Esophagus muscularis mucosa (tissue), 4 donors: ENCODE results near the gene ZWILCH. TPM values are rescaled to one million over a fixed set of nuclear protein-coding genes. Genes with fewer than 3 reads are reported as not detected.
"Not testable (repeated sequence)": the region's sequence is repeated elsewhere in the genome, so short reads cannot be mapped to it uniquely, and the experiment has no call there.

ENCODE experiments used
- DNase-seq: peaks from one replicate; pipeline ENCODE4 v3.0.0-alpha.2; 2017; ENCODE audit errors: extremely low spot score
- H3K27ac ChIP-seq, 4 donors: fragments of 200-600 bp; sonication (generic); replicated peaks in 1 of 4; 1 replicate in 3 of 4; 2 replicates in 1 of 4; pipeline ENCODE4 v1.5.1; 2016 to 2019; ENCODE audit warnings: mild to moderate bottlenecking in 1 of 4
- H3K27me3 ChIP-seq, 4 donors: fragments of 200-600 bp; sonication (generic); one replicate each; pipeline versions ENCODE4 v1.5.1 to v1.6.0; 2016 to 2019
- H3K36me3 ChIP-seq, 4 donors: fragments of 200-600 bp; sonication (generic); one replicate each; pipeline ENCODE4 v1.5.1; 2016 to 2019
- H3K4me1 ChIP-seq, 4 donors: fragments of 200-600 bp; sonication (generic); one replicate each; pipeline ENCODE4 v1.5.1; 2016 to 2019
- H3K4me3 ChIP-seq, 4 donors: fragments of 200-600 bp; sonication (generic); 1 replicate in 2 of 4; 2 replicates in 2 of 4; pipeline ENCODE4 v1.5.1; 2016 to 2019; ENCODE audit warnings: mild to moderate bottlenecking in 4 of 4, moderate library complexity in 1 of 4
- H3K9me3 ChIP-seq, 4 donors: fragments of 200-600 bp; sonication (generic); 1 replicate in 3 of 4; 2 replicates in 1 of 4; pipeline ENCODE4 v1.5.1; 2016 to 2019
- CTCF ChIP-seq, 3 experiments: fragments of 200-600 bp in 2 of 3; fragments of 450-650 bp in 1 of 3; sonication (generic) in 2 of 3; IDR thresholded peaks; one replicate each; pipeline ENCODE4 v1.5.1; 2017 to 2019; ENCODE audit warnings: antibody characterized with exemption in 3 of 3, mild to moderate bottlenecking in 2 of 3, moderate library complexity in 1 of 3
- EP300 ChIP-seq: sonication (generic); formaldehyde crosslinking; IDR thresholded peaks from one replicate; pipeline ENCODE4 v1.6.1; 2017; ENCODE audit warnings: antibody characterized with exemption
- POLR2A ChIP-seq: fragments of 450-650 bp; IDR thresholded peaks from one replicate; pipeline ENCODE4 v1.6.1; 2017; ENCODE audit warnings: antibody characterized with exemption, moderate library complexity, mild to moderate bottlenecking, low read depth
- POLR2AphosphoS5 ChIP-seq, 2 donors: sonication (generic); formaldehyde crosslinking; IDR thresholded peaks; one replicate each; pipeline ENCODE4 v1.6.1; 2017; ENCODE audit warnings: antibody characterized with exemption in 2 of 2
- WGBS: methylation state at CpG from one replicate; pipeline ENCODE4 v1.1.5; 2018; 5-methylcytosine and 5-hydroxymethylcytosine counted together
- intact Hi-C: fragments of 100-400 bp; cut with DNase I; formaldehyde crosslinking; loops from one replicate; pipeline ENCODE4 v1.15.1; 2023
- total RNA-seq, 4 donors: library from RNA; depleted of rRNA; stranded (reverse); fragments of >200 nt; gene quantifications; one replicate each; pipeline versions ENCODE4 v1.1.0 to v1.2.1, GENCODE V29; 2016

Gene ZWILCH
- total RNA-seq, 4 donors from 2014 or later, result 2.1 to 3.3 (median 2.4) TPM

DNA sequence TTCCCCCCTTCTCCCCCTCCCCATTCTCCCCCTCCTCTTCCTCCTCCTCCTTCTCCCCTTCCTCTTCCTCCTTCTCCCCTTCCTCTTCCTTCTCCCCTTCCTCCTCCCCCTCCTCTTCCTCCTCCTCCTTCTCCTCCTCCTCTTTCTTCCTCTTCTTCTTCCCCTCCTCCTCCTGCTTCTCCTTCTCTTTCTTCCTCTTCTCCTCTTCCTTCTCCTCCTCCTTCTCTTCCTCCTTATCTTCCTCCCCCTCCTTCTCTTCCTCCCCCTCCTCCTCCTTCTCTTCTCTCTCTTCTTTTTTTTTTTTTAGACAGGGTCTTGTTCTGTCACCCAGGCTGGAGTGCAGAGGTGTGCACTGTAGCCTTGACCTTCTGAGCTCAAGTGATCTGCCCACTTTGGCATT is 81.9 kb downstream of the ZWILCH start:
- H3K27me3 ChIP-seq, result peaks cover 0 to 28% (median 0%) of the 10 kb centered on the region in 4 donors
- H3K27ac ChIP-seq, result no peak overlapping the region
- DNase-seq, result no peak
- H3K4me3 ChIP-seq, result no peak overlapping the region
- intact Hi-C loops, result no loop called here
- H3K9me3 ChIP-seq, result no peaks in the 10 kb centered on the region
- no peaks in the 10 kb centered on the region for H3K36me3 ChIP-seq
- no peak for TF ChIP-seq EP300
- TF ChIP-seq POLR2A, result no peak
- TF ChIP-seq POLR2AphosphoS5 (IDR thresholded peaks at IDR 0.05), result no peak
- no peak for TF ChIP-seq CTCF (IDR thresholded peaks at IDR 0.05)
- peaks cover 0 to 7% (median 0%) of the 10 kb centered on the region in 4 donors for H3K4me1 ChIP-seq

DNA sequence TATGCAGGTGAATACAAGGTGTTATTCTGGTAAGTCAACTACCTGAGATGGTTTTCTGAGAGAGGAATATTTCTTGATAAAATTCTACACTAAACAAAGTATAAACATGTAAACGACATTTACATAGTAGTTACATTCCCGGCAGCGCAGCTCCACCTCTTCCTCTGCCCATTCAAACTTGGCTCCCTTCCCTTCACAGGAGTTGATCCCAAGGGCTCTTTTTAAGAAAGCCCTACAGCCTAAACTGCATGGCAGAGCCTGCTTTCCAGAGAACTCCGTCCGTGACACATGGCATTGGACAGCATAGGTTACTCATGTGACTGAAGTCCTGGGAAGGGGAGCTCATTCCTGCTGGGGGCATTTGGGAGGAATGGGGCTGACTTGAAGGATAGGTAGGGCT is 82.6 kb downstream of the ZWILCH start:
- no peak overlapping the region for H3K27ac ChIP-seq
- H3K36me3 ChIP-seq, result no peaks in the 10 kb centered on the region
- 56% methylated on average over 5 of the region's 5 CpGs for WGBS
- no peaks in the 10 kb centered on the region for H3K9me3 ChIP-seq
- no peak overlapping the region for H3K4me3 ChIP-seq
- H3K4me1 ChIP-seq, result peaks cover 0 to 7% (median 0%) of the 10 kb centered on the region in 4 donors
- intact Hi-C loops, result no loop called here
- DNase-seq, result no peak
- H3K27me3 ChIP-seq, result peaks cover 0 to 28% (median 0%) of the 10 kb centered on the region in 4 donors
- TF ChIP-seq POLR2A, result no peak

GRCh38 chr15:66588537-66588936 is 83.4 kb downstream of the ZWILCH start:
- no peaks in the 10 kb centered on the region for H3K9me3 ChIP-seq
- H3K36me3 ChIP-seq, result no peaks in the 10 kb centered on the region
- no peak overlapping the region for H3K4me3 ChIP-seq
- H3K27ac ChIP-seq, result no peak overlapping the region
- intact Hi-C loops, result no loop called here
- WGBS, result 30% methylated on average over 5 of the region's 5 CpGs
- peaks cover 0 to 28% (median 0%) of the 10 kb centered on the region in 4 donors for H3K27me3 ChIP-seq
- peaks cover 0 to 7% (median 0%) of the 10 kb centered on the region in 4 donors for H3K4me1 ChIP-seq
- TF ChIP-seq CTCF (IDR thresholded peaks at IDR 0.05) (no peak), POLR2A (no peak), EP300 (no peak), POLR2AphosphoS5 (IDR thresholded peaks at IDR 0.05) (no peak)
- no peak for DNase-seq

DNA sequence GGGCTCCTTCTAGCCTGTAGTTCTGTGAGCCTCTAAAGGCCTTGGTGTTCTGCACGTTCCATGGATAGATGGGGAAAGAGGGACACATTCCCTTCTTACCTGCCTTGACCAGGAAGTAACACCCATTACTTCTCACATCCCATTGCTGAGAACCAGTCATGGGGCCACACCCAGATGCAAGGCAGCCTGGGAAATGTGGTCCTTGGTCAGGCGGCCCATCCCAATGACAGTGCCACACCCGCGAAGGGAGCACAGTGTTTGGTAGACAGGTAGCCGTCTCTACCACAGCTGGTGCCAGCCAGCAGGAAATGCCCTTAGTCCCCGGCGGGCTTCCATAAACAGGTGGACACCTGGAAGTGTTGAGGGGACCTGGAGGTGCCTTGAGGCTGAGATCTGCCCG is 83.8 kb downstream of the ZWILCH start:
- no peak for DNase-seq
- intact Hi-C loops, result no loop called here
- Histone ChIP-seq H3K9me3 (no peaks in the 10 kb centered on the region), H3K36me3 (no peaks in the 10 kb centered on the region), H3K4me1 (peaks cover 0 to 7% (median 0%) of the 10 kb centered on the region in 4 donors), H3K27me3 (peaks cover 0 to 28% (median 0%) of the 10 kb centered on the region in 4 donors), H3K4me3 (no peak overlapping the region), H3K27ac (no peak overlapping the region)
- 85% methylated on average over 2 of the region's 8 CpGs for WGBS
- no peak for TF ChIP-seq POLR2A
- no peak for TF ChIP-seq EP300
- TF ChIP-seq POLR2AphosphoS5 (IDR thresholded peaks at IDR 0.05), result no peak
- TF ChIP-seq CTCF (IDR thresholded peaks at IDR 0.05), result no peak

GRCh38 chr15:66589429-66589828 is 84.3 kb downstream of the ZWILCH start:
- H3K4me3 ChIP-seq, DNase-seq, H3K36me3 ChIP-seq, H3K4me1 ChIP-seq, H3K9me3 ChIP-seq, intact Hi-C loops, H3K27ac ChIP-seq: not testable (repeated sequence)
- WGBS, result 80% methylated on average over 5 of the region's 6 CpGs
- H3K27me3 ChIP-seq, result peaks cover 0 to 25% (median 0%) of the 10 kb centered on the region in 4 donors

GRCh38 chr15:66590435-66590834 is 85.3 kb downstream of the ZWILCH start:
- DNase-seq, result no peak
- peaks cover 0 to 7% (median 0%) of the 10 kb centered on the region in 4 donors for H3K4me1 ChIP-seq
- H3K27ac ChIP-seq, result no peak overlapping the region
- TF ChIP-seq POLR2A, result no peak
- no peaks in the 10 kb centered on the region for H3K9me3 ChIP-seq
- H3K27me3 ChIP-seq, result peaks cover 0 to 18% (median 0%) of the 10 kb centered on the region in 4 donors
- H3K36me3 ChIP-seq, result no peaks in the 10 kb centered on the region
- 83% methylated on average over 2 of the region's 2 CpGs for WGBS
- intact Hi-C loops, result no loop called here
- no peak overlapping the region for H3K4me3 ChIP-seq
